GM18909 (cell line): ENCODE results near the gene ACSF3.
"Not testable (repeated sequence)": the region's sequence is repeated elsewhere in the genome, so short reads cannot be mapped to it uniquely, and the experiment has no call there.

Experiments
- ATAC-seq: cut with Tn5 transposase; IDR thresholded peaks from one replicate; pipeline ENCODE4 v1.9.1; 2021; ENCODE audit warnings: mild to moderate bottlenecking; ENCODE audit not compliant: unreplicated experiment, poor library complexity

Gene ACSF3

GRCh38 chr16:89183463-89183862 is 89.8 kb downstream of the ACSF3 start:
- no peak for ATAC-seq

GRCh38 chr16:89183975-89184676 is 90.5 kb downstream of the ACSF3 start:
- ATAC-seq: no peak

GRCh38 chr16:89184677-89184932 is 91.0 kb downstream of the ACSF3 start:
- ATAC-seq: no peak

DNA sequence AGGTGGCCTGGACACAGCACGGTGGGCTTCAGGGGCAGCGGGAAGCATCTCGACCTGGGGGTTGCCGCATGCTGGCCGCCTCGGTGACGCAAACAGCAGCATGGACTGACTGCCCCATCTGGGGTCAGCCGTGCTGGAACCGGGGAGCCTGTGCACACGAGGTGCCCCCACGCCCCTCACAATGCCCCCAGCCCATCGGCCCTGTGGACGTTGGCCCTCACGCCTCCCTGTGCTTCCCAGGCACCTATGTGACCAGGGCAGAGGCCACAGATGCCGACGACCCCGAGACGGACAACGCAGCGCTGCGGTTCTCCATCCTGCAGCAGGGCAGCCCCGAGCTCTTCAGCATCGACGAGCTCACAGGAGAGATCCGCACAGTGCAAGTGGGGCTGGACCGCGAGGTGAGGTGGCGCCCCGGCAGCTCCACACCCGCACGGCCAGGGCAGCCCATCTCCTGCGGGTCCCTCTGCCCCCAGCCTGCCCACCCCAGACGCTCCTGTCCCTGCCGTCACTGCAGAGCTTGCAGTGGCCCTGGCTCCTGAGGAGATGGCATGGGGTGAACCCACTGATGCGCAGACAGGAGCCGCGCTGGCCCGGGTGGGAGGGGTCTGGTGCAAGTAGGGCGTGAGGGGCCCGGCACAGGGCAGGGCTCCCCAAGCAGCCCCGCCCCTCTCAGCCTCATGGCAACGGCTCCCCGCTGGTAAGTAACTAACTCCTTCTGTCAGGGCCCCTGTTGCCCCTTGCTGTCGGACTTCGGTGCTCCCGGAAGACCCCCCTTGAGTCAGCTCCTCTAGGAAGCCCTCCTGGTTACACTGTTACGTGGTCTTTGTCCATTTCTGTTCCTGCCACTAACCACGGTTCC is 91.5 kb downstream of the ACSF3 start:
- ATAC-seq: no peak

DNA sequence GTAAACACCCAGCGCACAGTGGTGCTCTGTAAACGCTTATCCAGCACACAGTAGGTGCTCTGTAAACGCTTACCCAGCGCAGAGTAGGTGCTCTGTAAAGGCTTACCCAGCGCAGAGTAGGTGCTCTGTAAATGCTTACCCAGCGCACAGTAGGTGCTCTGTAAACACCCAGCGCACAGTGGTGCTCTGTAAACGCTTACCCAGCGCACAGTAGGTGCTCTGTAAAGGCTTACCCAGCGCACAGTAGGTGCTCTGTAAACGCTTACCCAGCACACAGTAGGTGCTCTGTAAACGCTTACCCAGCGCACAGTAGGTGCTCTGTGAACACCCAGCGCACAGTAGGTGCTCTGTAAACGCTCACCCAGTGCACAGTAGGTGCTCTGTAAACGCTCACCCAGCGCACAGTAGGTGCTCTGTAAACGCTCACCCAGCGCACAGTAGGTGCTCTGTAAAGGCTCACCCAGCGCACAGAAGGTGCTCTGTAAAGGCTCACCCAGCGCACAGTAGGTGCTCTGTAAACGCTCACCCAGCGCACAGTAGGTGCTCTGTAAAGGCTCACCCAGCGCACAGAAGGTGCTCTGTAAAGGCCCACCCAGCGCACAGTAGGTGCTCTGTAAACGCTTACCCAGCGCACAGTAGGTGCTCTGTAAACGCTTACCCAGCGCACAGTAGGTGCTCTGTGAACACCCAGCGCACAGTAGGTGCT is 92.4 kb downstream of the ACSF3 start:
- ATAC-seq: not testable (repeated sequence)

DNA sequence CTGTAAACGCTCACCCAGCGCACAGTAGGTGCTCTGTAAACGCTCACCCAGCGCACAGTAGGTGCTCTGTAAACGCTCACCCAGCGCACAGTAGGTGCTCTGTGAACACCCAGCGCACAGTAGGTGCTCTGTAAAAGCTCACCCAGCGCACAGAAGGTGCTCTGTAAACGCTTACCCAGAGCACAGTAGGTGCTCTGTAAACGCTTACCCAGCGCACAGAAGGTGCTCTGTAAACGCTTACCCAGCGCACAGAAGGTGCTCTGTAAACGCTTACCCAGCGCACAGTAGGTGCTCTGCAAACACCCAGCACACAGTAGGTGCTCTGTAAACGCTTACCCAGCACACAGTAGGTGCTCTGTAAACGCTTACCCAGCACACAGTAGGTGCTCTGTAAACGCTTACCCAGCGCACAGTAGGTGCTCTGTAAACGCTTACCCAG is 93.0 kb downstream of the ACSF3 start:
- ATAC-seq: not testable (repeated sequence)

- ATAC-seq: no peak
Observed at GRCh38 chr16:89187032-89187769, 93.5 kb downstream of the ACSF3 start.

DNA sequence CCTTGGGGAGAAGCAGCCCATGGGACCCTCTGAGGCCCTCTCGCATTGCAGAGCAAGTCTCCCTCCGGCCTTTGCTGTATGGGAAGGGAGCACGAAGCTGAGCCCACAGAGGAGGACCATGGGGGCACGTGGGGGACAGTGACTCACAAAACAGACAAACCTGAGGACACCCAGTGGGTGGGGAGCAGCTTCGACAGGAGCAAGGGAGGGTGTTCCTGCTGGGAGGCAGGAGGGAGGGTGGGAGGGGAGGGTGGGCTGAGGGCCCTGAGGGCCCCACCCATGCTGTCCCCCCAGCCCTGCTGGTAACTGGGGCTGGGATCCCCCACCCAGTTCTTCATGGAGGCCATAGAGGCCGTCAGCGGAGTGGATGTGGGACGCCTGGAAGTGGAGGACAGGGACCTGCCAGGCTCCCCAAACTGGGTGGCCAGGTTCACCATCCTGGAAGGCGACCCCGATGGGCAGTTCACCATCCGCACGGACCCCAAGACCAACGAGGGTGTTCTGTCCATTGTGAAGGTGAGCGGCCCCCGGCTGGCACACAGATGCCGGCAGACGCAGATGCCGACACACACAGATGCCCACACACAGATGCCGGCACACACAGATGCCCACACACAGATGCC is 94.2 kb downstream of the ACSF3 start:
- ATAC-seq: no peak

DNA sequence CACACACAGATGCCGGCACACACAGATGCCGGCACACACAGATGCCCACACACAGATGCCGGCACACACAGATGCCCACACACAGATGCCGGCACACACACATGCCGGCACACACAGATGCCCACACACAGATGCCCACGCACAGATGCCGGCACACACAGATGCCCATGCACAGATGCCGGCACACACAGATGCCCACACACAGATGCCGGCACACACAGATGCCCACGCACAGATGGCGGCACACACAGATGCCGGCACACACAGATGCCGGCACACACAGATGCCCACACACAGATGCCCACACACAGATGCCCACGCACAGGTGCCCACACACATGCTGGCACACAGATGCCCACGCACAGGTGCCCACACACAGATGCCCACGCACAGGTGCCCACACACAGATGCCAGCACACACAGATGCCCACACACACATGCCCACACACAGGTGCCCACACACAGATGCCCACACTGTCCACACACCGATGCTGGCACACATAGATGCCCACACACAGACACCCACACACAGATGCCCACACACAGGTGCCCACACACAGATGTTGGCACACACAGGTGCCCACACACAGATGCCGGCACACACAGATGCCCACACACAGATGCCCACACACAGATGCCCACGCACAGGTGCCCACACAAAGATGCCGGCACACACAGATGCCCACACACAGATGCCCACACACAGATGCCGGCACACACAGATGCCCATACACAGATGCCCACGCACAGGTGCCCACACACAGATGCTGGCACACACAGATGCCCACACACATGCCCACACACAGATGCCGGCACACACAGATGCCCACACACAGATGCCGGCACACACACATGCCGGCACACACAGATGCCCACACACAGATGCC is 95.1 kb downstream of the ACSF3 start:
- ATAC-seq: not testable (repeated sequence)

DNA sequence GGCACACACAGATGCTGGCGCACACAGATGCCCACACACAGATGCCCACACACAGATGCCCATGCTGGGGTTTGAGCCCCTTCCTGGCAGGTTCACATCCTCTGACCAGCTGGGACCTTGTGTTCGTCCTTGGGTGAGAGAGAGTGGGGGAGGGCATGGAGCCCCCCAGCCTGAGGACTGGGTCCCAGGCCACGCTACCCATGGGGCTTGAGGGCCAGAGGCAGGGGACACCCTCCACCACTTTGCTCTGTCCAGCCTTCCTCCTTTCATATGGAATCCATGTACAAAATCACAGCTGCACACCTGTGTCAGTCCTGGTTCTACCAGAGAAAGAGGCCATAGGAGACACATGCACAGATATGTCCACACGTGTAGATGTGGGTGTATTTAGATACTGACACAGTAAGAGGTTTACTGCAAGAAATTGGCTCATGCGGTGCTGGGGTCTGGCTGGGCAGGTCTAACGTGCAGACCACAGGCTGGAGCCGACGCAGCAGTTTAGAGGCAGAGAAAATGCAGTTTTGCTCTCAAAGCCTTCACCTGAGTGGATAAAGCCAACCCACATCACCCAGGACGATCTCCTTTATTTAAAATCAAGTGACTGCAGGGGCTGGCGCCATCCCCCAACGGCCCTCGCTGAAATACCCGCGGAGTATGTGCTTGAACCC is 95.8 kb downstream of the ACSF3 start:
- no peak for ATAC-seq

- no peak for ATAC-seq
Observed at GRCh38 chr16:89190150-89190958, 96.7 kb downstream of the ACSF3 start.

GRCh38 chr16:89191033-89191900 is 97.6 kb downstream of the ACSF3 start:
- no peak for ATAC-seq

- ATAC-seq: no peak
Observed at GRCh38 chr16:89191901-89192185, 98.2 kb downstream of the ACSF3 start.

DNA sequence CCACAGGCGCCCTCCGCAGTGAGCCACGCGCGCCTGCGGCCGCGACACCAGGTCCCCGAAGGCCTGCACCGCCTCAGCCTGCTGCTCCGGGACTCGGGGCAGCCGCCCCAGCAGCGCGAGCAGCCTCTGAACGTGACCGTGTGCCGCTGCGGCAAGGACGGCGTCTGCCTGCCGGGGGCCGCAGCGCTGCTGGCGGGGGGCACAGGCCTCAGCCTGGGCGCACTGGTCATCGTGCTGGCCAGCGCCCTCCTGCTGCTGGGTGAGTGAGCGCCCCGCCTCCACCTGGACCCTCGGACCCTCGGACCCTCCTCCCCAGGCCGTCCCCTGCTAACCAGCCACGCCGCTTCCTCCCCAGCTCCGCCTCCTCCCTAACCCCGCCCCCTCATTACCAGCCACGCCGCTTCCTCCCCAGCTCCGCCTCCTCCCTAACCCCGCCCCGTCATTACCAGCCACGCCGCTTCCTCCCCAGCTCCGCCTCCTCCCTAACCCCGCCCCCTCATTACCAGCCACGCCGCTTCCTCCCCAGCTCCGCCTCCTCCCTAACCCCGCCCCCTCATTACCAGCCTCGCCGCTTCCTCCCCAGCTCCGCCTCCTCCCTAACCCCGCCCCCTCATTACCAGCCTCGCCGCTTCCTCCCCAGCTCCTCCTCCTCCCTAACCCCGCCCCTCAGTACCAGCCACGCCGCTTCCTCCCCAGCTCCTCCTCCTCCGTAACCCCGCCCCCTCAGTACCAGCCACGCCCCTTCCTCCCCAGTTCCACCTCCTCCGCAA is 98.7 kb downstream of the ACSF3 start:
- ATAC-seq: not testable (repeated sequence)

- no peak for ATAC-seq
Observed at GRCh38 chr16:89192956-89193575, 99.4 kb downstream of the ACSF3 start.
